GM21619 (cell line): ENCODE results near the gene EXOC4.

Experiments used
- ATAC-seq: cut with Tn5 transposase; IDR thresholded peaks from one replicate; pipeline ENCODE4 v1.9.1; 2021; ENCODE audit not compliant: unreplicated experiment

Gene EXOC4

GRCh38 chr7:133419041-133419440 is 166.2 kb downstream of the EXOC4 start:
- ATAC-seq: no peak

GRCh38 chr7:133423618-133424017 is 170.7 kb downstream of the EXOC4 start:
- ATAC-seq: no peak

GRCh38 chr7:133428326-133428725 is 175.4 kb downstream of the EXOC4 start:
- ATAC-seq: no peak

GRCh38 chr7:133428876-133429275 is 176.0 kb downstream of the EXOC4 start:
- ATAC-seq: no peak

GRCh38 chr7:133429371-133429770 is 176.5 kb downstream of the EXOC4 start:
- ATAC-seq: no peak

GRCh38 chr7:133431134-133431724 is 178.4 kb downstream of the EXOC4 start:
- no peak for ATAC-seq

- no peak for ATAC-seq
These were observed 180.4 kb downstream of the EXOC4 start for GRCh38 chr7:133433165-133433812.

- no peak for ATAC-seq
These were observed 181.5 kb downstream of the EXOC4 start for GRCh38 chr7:133434246-133434865.

GRCh38 chr7:133436014-133436428 is 183.1 kb downstream of the EXOC4 start:
- no peak for ATAC-seq

GRCh38 chr7:133437544-133437943 is 184.7 kb downstream of the EXOC4 start:
- ATAC-seq: no peak

GRCh38 chr7:133442818-133443217 is 189.9 kb downstream of the EXOC4 start:
- no peak for ATAC-seq

GRCh38 chr7:133445617-133446016 is 192.7 kb downstream of the EXOC4 start:
- no peak for ATAC-seq

- ATAC-seq: no peak
These were observed 195.1 kb downstream of the EXOC4 start for GRCh38 chr7:133448012-133448411.

- ATAC-seq: no peak
These were observed 199.7 kb downstream of the EXOC4 start for GRCh38 chr7:133452577-133452976.

GRCh38 chr7:133458688-133459087 is 205.8 kb downstream of the EXOC4 start:
- ATAC-seq: no peak

- ATAC-seq: no peak
These were observed 208.5 kb downstream of the EXOC4 start for GRCh38 chr7:133461421-133461820.

- no peak for ATAC-seq
These were observed 222.8 kb downstream of the EXOC4 start for GRCh38 chr7:133475655-133476054.

GRCh38 chr7:133477791-133478190 is 224.9 kb downstream of the EXOC4 start:
- ATAC-seq: no peak

GRCh38 chr7:133478591-133479135 is 225.8 kb downstream of the EXOC4 start:
- no peak for ATAC-seq

GRCh38 chr7:133479456-133480065 is 226.7 kb downstream of the EXOC4 start:
- no peak for ATAC-seq

GRCh38 chr7:133480868-133481267 is 228.0 kb downstream of the EXOC4 start:
- ATAC-seq: no peak

- ATAC-seq: no peak
These were observed 228.8 kb downstream of the EXOC4 start for GRCh38 chr7:133481676-133482075.
